Femur (tissue), 1 donor: ENCODE results near the gene PSG7.
"Not testable (repeated sequence)": the region's sequence is repeated elsewhere in the genome, so short reads cannot be mapped to it uniquely, and the experiment has no call there.

Source experiments
- DNase-seq: peaks from one replicate; pipeline ENCODE4 v3.0.0-alpha.2; 2017

PSG7 gene

GRCh38 chr19:42912941-42913340 is 24.1 kb downstream of the PSG7 start:
- DNase-seq: not testable (repeated sequence)

- not testable (repeated sequence) for DNase-seq
Measured at GRCh38 chr19:42911731-42912130, 25.3 kb downstream of the PSG7 start.

- DNase-seq: not testable (repeated sequence)
Measured at GRCh38 chr19:42906162-42906561, 30.8 kb downstream of the PSG7 start.

- not testable (repeated sequence) for DNase-seq
Measured at GRCh38 chr19:42900561-42900960, 36.4 kb downstream of the PSG7 start.

GRCh38 chr19:42899674-42900073 is 37.3 kb downstream of the PSG7 start:
- not testable (repeated sequence) for DNase-seq

- not testable (repeated sequence) for DNase-seq
Measured at GRCh38 chr19:42899110-42899509, 37.9 kb downstream of the PSG7 start.

GRCh38 chr19:42898656-42899055 is 38.4 kb downstream of the PSG7 start:
- DNase-seq: not testable (repeated sequence)

- not testable (repeated sequence) for DNase-seq
Measured at GRCh38 chr19:42897729-42898128, 39.3 kb downstream of the PSG7 start.

- DNase-seq: not testable (repeated sequence)
Measured at GRCh38 chr19:42890446-42890845, 46.6 kb downstream of the PSG7 start.

GRCh38 chr19:42887876-42888445 is 49.0 kb downstream of the PSG7 start:
- not testable (repeated sequence) for DNase-seq

GRCh38 chr19:42882730-42883129 is 54.3 kb downstream of the PSG7 start:
- DNase-seq: not testable (repeated sequence)

- DNase-seq: not testable (repeated sequence)
Measured at GRCh38 chr19:42882010-42882409, 55.0 kb downstream of the PSG7 start.

- DNase-seq: not testable (repeated sequence)
Measured at GRCh38 chr19:42881279-42881678, 55.7 kb downstream of the PSG7 start.

GRCh38 chr19:42880621-42881020 is 56.4 kb downstream of the PSG7 start:
- not testable (repeated sequence) for DNase-seq

GRCh38 chr19:42879613-42880012 is 57.4 kb downstream of the PSG7 start, which contains the start of gene PSG1:
PSG1 (minus strand) TSS chr19:42879713; CDS start chr19:42879581, 132 bp downstream.
- no peak for DNase-seq

GRCh38 chr19:42876596-42876995 is 60.4 kb downstream of the PSG7 start:
- DNase-seq: not testable (repeated sequence)

- DNase-seq: not testable (repeated sequence)
Measured at GRCh38 chr19:42875881-42876280, 61.1 kb downstream of the PSG7 start.

GRCh38 chr19:42874901-42875813 is 61.9 kb downstream of the PSG7 start:
- not testable (repeated sequence) for DNase-seq

- not testable (repeated sequence) for DNase-seq
Measured at GRCh38 chr19:42874136-42874535, 62.9 kb downstream of the PSG7 start.
